ENCODE results near the gene KY. TPM values are rescaled to one million over a fixed set of nuclear protein-coding genes. Genes with fewer than 3 reads are reported as not detected.

The KY gene
- total and polyA plus RNA-seq, 10 of the 15 experiments (the other 5 are each of a cell fraction or from before 2014, with no cell fraction given), result 0.04 to 0.11 TPM; not detected in 8

- no peak for TF ChIP-seq ATF2 (IDR thresholded peaks at IDR 0.05; ENCODE audit: low read length)
- no peak for TF ChIP-seq MYC (IDR thresholded peaks at IDR 0.05; ENCODE audit: insufficient read depth, insufficient read length, insufficient replicate concordance, low read length, severe bottlenecking)
- no peak for TF ChIP-seq SMAD1 (IDR thresholded peaks at IDR 0.05; ENCODE audit: low read depth, partially characterized antibody)
- TF ChIP-seq ZBTB33 (IDR thresholded peaks at IDR 0.05), result no peak
- no peak for TF ChIP-seq ZSCAN29 (IDR thresholded peaks at IDR 0.05)
- TF ChIP-seq STAT1 (conservative IDR thresholded peaks at IDR 0.05), result no peak
Measured at GRCh38 chr3:134579141-134579665, 71.6 kb downstream of the KY start (continued).

DNA sequence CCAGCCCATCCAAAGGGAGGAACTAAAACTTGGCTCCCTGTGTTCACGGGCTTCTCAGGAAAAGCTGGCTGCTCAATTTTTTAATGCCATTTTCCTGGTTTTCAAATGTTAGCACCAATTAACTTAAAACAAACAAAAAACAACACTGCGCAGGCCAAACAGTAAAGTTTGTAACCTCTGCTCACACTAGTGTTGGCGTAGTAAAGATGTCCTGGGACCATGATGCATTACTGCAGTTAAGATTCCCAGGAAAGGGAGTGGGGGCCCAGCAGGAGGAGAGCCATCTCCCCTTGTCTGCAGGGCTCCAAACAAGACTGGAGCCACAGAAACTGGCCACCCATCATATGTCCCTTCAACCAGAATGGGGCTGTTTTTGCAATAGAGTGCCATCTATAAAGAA, 74.0 kb downstream of the KY start:
- SMC1A ChIA-PET (ENCODE audit: uncharacterized antibody, unreplicated experiment), result no interaction called here
- BruUV-seq (replicated peaks), result no TSS peak
- ATAC-seq, result no peak
- CTCF ChIA-PET, result no interaction called here
- H3K27ac ChIP-seq (ENCODE audit: control insufficient read depth, insufficient read depth), result no peak overlapping the region
- intact Hi-C loops (cut with micrococcal nuclease; ENCODE audit: unreplicated experiment) (no loop called here), in situ Hi-C loops (cut with MboI) (no loop called here)
- H4K20me1 ChIP-seq (ENCODE audit: control insufficient read depth, insufficient read depth), result no peaks in the 10 kb centered on the region
- POLR2A ChIA-PET, result interaction anchor here (0.6 to 0.7 kb wide), 2 partner anchors 13 to 39 kb away, joined by 3 to 8 read pairs; no protein-coding TSS in a partner anchor
- RAD21 ChIA-PET (ENCODE audit: unreplicated experiment), result no interaction called here
- H3K36me3 ChIP-seq (ENCODE audit: control insufficient read depth in 2 of 2, insufficient read depth in 2 of 2, low read length in 1 of 2), result no peaks in the 10 kb centered on the region
- no peak overlapping the region for H3K9ac ChIP-seq (ENCODE audit: control insufficient read depth, insufficient read depth, low read length)
- no peaks in the 10 kb centered on the region for H3K27me3 ChIP-seq (replicated peaks in 1 of 2; ENCODE audit: control insufficient read depth in 2 of 2, insufficient read depth in 2 of 2, low read length in 1 of 2)
- no peak overlapping the region for H3K4me2 ChIP-seq (ENCODE audit: control insufficient read depth, insufficient read depth)
- H2AFZ ChIP-seq (ENCODE audit: control insufficient read depth, low read depth, low read length), result no peak overlapping the region
- no peaks in the 10 kb centered on the region for H3K9me3 ChIP-seq (replicated peaks; ENCODE audit: control insufficient read depth, insufficient read depth, low read length)
- WGBS (ENCODE audit: insufficient coverage, insufficient replicate concordance, low lambda C conversion rate, missing lambda C conversion rate), result 69% methylated on average over 3 of the region's 3 CpGs
- no peak for DNase-seq (ENCODE audit: low read depth, low spot score)
- no peaks in the 10 kb centered on the region for H3K4me1 ChIP-seq (ENCODE audit: control insufficient read depth, insufficient read depth, low read length)
- FAIRE-seq, result no peak
- H3K4me3 ChIP-seq, result no peak overlapping the region
- no peaks in the 10 kb centered on the region for H3K79me2 ChIP-seq (ENCODE audit: control insufficient read depth, insufficient read depth, low read length)
- no peak for TF ChIP-seq MTA3 (IDR thresholded peaks at IDR 0.05; ENCODE audit: borderline replicate concordance, low read length)
- no peak for TF ChIP-seq POU2F2 (IDR thresholded peaks at IDR 0.05; ENCODE audit: borderline replicate concordance, low read depth, low read length)
- TF ChIP-seq ZBTB33 (IDR thresholded peaks at IDR 0.05), result no peak
- no peak for TF ChIP-seq USF1 (IDR thresholded peaks at IDR 0.05; ENCODE audit: borderline replicate concordance, extremely low read length, insufficient read depth, low read depth, low read length)
- no peak for TF ChIP-seq PBX3 (IDR thresholded peaks at IDR 0.05; ENCODE audit: insufficient replicate concordance, low read depth, low read length)
- no peak for TF ChIP-seq GATAD2B (conservative IDR thresholded peaks at IDR 0.05; ENCODE audit: low read depth)
- TF ChIP-seq ATF2 (IDR thresholded peaks at IDR 0.05; ENCODE audit: low read length), result no peak
- TF ChIP-seq HDAC2 (IDR thresholded peaks at IDR 0.05), result no peak
- no peak for TF ChIP-seq SP1 (IDR thresholded peaks at IDR 0.05; ENCODE audit: low read depth, low read length)
